HepG2 (cell line): ENCODE measurements around the gene ARMH3. TPM values are rescaled to one million over a fixed set of nuclear protein-coding genes. Genes with fewer than 3 reads are reported as not detected.

Source experiments
- ARNTL ChIP-seq: sonication (generic); formaldehyde crosslinking; IDR thresholded peaks from 2 replicates; pipeline ENCODE4 v1.4.0; 2020; ENCODE audit warnings: mild to moderate bottlenecking, missing genetic modification reagents
- CSRNP2 ChIP-seq: sonication (generic); formaldehyde crosslinking; conservative IDR thresholded peaks from 2 replicates; pipeline ENCODE4 v1.8.0; 2022; ENCODE audit warnings: low read depth, missing genetic modification reagents
- ELK4 ChIP-seq: sonication (generic); formaldehyde crosslinking; IDR thresholded peaks from 2 replicates; pipeline ENCODE4 v1.9.0; 2021; ENCODE audit warnings: missing genetic modification reagents, borderline replicate concordance
- FOXK2 ChIP-seq: fragments of 450-650 bp; IDR thresholded peaks from 2 replicates; pipeline ENCODE4 v1.6.1; 2016
- HNRNPL ChIP-seq: fragments of 200-400 bp; formaldehyde crosslinking; IDR thresholded peaks from 2 replicates; pipeline ENCODE4 v1.6.1; 2017; ENCODE audit warnings: mild to moderate bottlenecking, low read depth, low read length
- IKZF5 ChIP-seq: IDR thresholded peaks from 2 replicates; pipeline ENCODE4 v1.6.1; 2018; ENCODE audit warnings: missing genetic modification reagents, mild to moderate bottlenecking, missing compliant biosample characterization
- KDM5B ChIP-seq: sonication (generic); formaldehyde crosslinking; IDR thresholded peaks from 2 replicates; pipeline ENCODE4 v1.4.0; 2020; ENCODE audit warnings: missing genetic modification reagents, mild to moderate bottlenecking, borderline replicate concordance
- SNAPC2 ChIP-seq: sonication (generic); formaldehyde crosslinking; IDR thresholded peaks from 2 replicates; pipeline ENCODE4 v1.8.1; 2022; ENCODE audit warnings: mild to moderate bottlenecking, missing genetic modification reagents
- TFDP1 ChIP-seq: IDR thresholded peaks from 2 replicates; pipeline ENCODE4 v1.6.1; 2016; ENCODE audit warnings: missing compliant biosample characterization, missing genetic modification reagents, borderline replicate concordance
- ZBTB40 ChIP-seq, 2 experiments: fragments of 450-650 bp in 1 of 2; sonication (generic) in 1 of 2; formaldehyde crosslinking in 1 of 2; IDR thresholded peaks; 2 replicates each; pipeline versions ENCODE4 v1.6.1 to v1.8.0; 2016 to 2022; ENCODE audit warnings: antibody characterized with exemption in 1 of 2, mild to moderate bottlenecking in 1 of 2, missing genetic modification reagents in 1 of 2
- ZBTB7A ChIP-seq: sonication (generic); formaldehyde crosslinking; IDR thresholded peaks from 2 replicates; pipeline ENCODE4 v1.8.0; 2022; ENCODE audit warnings: mild to moderate bottlenecking, missing genetic modification reagents
- ZFP41 ChIP-seq: sonication (generic); formaldehyde crosslinking; IDR thresholded peaks from 2 replicates; pipeline ENCODE4 v1.4.0; 2020; ENCODE audit warnings: mild to moderate bottlenecking, missing genetic modification reagents, borderline replicate concordance
- ZSCAN22 ChIP-seq: sonication (generic); formaldehyde crosslinking; IDR thresholded peaks from 2 replicates; pipeline ENCODE4 v1.4.0; 2020; ENCODE audit warnings: mild to moderate bottlenecking, missing genetic modification reagents
- polyA plus RNA-seq, 8 experiments: library from polyadenylated mRNA; depleted of rRNA in 3 of 8; stranded (reverse) in 7 of 8; unstranded in 1 of 8; fragments of >200 nt; fragmentation: Illumina TruSeq in 4 of 8; extraction: Trizol in 4 of 8; gene quantifications; 2 replicates each; pipeline versions ENCODE4 v1.2.1 to v1.2.3, GENCODE V29; 2011 to 2016; ENCODE audit warnings: low read depth in 4 of 8, missing spikeins in 1 of 8, mixed read lengths in 1 of 8; ENCODE audit not compliant: insufficient read depth in 1 of 8
- total RNA-seq, 5 experiments: library from RNA; depleted of rRNA; stranded (reverse); fragments of >200 nt; fragmentation: Illumina TruSeq; extraction: Trizol; gene quantifications; 2 replicates each; pipeline ENCODE4 v1.2.3, GENCODE V29; 2016; ENCODE audit warnings: low read depth in 1 of 5

The ARMH3 gene
- total and polyA plus RNA-seq, 2 of the 13 experiments (the other 11 are each of a cell fraction or from before 2014, with no cell fraction given), result 8.4 to 16.9 TPM

- TF ChIP-seq ZBTB40 (IDR thresholded peaks at IDR 0.05), result no peak
- no peak for TF ChIP-seq ZBTB40 (CRISPR knock-in tag; IDR thresholded peaks at IDR 0.05)
- no peak for TF ChIP-seq SNAPC2 (CRISPR knock-in tag)
- no peak for TF ChIP-seq FOXK2
- no peak for TF ChIP-seq ELK4 (CRISPR knock-in tag)
- TF ChIP-seq ZSCAN22 (CRISPR knock-in tag), result no peak
- TF ChIP-seq TFDP1 (CRISPR knock-in tag), result 0 out of 2 replicates have a peak, but pooled peaks have one; percentile 26
- TF ChIP-seq IKZF5 (CRISPR knock-in tag), result no peak
- no peak for TF ChIP-seq ZBTB7A (CRISPR knock-in tag)
- no peak for TF ChIP-seq ZFP41 (CRISPR knock-in tag)
- TF ChIP-seq HNRNPL, result peak; percentile 71; the same call in 1 of the 2 replicates
- TF ChIP-seq CSRNP2 (CRISPR knock-in tag), result no peak
- TF ChIP-seq ARNTL (CRISPR knock-in tag), result 0 out of 2 replicates have a peak, but pooled peaks have one; percentile 3
- no peak for TF ChIP-seq KDM5B (CRISPR knock-in tag)
These were observed 9.8 kb upstream of the ARMH3 start (continued) for GRCh38 chr10:102065561-102066398.
